Activated gamma-delta T cell (primary cell): ENCODE results near the gene RPUSD2.
"Not testable (repeated sequence)": the region's sequence is repeated elsewhere in the genome, so short reads cannot be mapped to it uniquely, and the experiment has no call there.

Experiments used
- DNase-seq: peaks from one replicate; lab custom pipeline; 2025; lab: John Stamatoyannopoulos, UW

RPUSD2 gene

DNA sequence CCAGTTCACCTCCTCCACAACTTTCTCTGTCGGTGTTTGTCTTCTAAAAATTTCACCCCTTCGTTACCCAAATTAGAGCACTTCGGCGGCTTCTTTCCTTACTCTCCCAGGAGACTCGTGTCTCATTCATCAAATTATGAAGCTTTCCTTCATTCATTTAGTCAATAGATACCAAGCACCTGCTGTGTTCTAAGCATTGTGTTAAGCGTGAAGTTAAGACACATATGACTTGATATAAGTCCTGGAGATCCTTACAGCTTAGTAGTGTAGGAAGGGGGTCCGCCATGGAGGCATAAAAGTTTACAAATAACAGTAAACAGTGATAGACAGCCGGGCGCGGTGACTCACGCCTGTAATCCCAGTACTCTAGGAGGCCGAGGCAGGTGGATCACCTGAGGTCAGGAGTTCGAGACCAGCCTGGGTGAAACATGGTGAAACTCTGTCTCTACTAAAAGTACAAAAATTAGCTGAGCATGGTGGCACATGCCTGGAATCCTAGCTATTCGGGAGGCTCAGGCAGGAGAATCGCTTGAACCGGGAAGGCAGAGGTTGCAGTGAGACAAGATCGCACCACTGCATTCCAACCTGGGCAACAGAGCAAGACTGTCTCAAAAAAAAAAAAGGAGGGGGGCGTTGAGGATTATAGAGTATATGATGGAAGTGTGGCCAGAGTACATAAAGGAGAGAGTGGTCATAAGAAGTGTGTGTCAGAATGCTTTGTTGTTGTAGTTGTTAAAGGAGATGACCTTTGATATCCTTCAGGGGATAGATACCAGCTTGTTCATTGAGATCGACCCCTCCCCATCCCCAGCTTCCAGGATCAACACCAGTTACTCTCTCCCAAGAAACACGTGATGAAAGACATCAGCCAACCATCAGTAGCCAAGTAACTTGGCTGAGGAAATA, 3.5 kb upstream of the RPUSD2 start:
- no peak for DNase-seq

- no peak for DNase-seq
These were observed 2.0 kb upstream of the RPUSD2 start for GRCh38 chr15:40567111-40567510.

DNA sequence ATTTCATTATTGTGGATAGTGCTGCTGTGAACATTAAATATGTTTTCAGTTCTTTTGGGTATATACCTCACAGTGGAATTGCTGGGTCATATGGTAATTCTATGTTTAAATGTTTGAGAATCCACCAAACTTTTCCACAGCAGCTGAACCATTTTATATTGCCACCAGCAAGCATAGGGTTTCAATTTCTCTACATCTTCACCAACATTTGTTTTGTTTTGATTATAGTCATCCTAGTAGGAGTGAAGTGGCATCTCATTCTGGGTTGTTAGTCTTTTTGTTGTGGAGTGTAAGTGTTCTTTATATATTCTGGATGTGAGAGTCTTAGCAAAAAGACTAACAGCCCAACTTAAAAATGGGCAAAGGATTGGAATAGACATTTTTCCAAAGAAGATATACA, 6.0 kb downstream of the RPUSD2 start:
- no peak for DNase-seq

DNA sequence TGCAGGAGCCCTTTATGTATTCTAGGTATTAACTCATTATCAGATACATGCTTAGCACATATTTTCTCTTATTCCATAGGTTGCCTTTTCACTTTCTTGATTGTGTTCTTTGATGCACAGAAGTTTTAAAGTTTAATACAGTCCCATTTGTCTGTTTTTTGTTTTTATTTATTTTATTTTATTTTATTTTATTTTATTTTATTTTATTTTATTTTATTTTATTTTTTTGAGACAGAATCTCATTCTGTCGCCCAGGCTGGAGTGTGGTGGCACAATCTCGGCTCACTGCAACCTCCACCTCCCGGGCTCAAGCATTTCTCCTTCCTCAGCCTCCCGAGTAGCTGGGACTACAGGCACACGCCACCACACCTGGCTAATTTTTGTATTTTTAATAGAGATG, 7.8 kb downstream of the RPUSD2 start:
- not testable (repeated sequence) for DNase-seq

DNA sequence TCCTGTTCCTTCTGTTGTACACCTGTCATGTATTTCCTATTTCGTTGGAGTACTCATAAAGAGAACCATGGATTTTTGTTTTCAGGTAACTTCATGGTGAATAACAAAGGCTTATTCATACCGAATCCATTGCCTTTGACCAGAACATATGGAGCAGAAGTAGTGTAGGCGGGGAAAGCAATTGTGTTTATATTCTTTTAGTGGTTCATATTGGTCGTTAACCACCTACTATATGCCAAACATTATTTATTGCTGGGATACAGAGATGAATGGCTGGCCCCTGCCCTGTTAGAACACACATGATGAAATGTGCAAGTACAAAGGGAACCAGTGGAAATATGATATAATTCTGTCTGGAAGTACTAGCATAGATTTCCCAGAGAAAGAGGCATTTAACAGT, 9.8 kb downstream of the RPUSD2 start:
- DNase-seq: no peak

DNA sequence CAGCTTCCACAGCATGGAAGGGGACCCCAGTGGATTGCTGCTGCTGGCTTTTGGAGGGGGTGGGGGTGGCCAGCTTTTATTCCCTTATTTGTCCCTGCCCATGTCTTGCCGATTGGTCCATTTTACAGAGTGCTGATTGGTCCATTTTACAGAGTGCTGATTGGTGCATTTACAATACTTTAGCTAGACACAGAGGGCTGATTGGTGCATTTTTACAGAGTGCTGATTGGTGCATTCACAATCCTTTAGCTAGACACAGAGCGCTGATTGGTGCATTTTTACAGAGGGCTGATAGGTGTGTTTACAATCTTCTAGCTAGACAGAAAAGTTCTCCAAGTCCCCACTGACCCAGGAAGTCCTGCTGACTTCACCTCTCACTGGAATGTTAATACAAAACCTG, 12.7 kb downstream of the RPUSD2 start:
- not testable (repeated sequence) for DNase-seq

- no peak for DNase-seq
These were observed 13.7 kb downstream of the RPUSD2 start for GRCh38 chr15:40582726-40583246.

GRCh38 chr15:40584191-40584590, 15.1 kb downstream of the RPUSD2 start:
- DNase-seq: no peak

- DNase-seq: no peak
These were observed 21.6 kb downstream of the RPUSD2 start for GRCh38 chr15:40590667-40591050.

GRCh38 chr15:40591389-40591788, 22.3 kb downstream of the RPUSD2 start:
- no peak for DNase-seq

DNA sequence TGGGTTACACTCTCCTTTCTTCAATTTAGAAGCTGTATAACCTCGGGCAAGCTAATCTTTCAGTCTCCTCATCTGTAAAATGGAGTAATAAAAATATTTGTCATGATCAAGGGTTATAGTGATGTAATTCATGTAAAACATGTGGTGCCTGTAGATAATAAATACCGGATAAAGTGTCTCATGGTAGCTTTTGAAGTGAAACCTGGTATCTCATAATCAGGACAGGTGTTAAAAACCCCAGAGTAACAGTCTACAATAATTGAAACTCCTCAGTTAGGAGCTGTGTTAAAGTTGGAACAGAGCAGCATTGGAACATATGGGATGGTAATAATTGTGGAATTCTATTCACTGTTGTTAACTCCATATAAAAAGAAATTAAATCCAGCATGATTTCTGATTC, 24.1 kb downstream of the RPUSD2 start:
- DNase-seq: no peak

DNA sequence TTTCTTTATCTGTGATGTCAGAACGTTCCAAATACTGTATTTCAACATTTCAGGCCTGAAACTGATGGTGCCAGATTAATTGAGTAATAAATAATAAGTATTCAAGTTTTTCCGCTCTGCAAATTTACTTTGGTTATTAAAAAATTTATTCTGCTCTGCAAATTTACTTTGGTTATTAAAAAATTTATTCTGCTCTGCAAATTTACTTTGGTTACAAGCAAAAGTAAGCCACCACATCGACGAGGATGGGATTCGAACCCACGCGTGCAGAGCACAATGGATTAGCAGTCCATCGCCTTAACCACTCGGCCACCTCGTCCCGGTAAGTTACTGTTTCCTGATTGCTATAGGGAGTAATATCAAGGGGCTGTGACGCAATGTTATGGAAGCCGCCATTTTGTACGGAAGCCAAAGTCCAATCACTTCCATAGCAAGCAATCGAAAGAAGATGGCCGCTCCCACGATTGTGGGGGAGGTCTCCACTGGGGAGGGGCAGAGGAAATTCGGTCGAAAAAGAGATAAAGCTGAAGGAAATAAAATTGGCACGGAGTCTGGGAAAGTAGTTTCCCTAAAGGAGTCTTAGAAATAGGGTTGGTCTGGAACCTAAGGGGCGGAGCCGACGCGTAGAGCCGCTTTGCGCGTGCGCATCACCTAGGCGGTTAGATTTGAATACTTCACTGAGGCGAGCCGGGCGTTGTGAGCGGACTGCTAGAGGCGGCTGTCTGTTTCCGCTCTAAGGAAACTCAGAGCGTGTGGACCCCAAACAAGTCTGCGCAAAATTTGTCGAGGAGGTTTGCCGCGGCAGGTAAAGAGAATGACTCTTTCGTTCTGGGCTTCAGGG, 24.7 kb downstream of the RPUSD2 start, which contains the start of gene KNL1:
KNL1 (plus strand) TSS at position 662 of the 841 bp plus-strand sequence. CDS start 8,683 bp downstream, outside the sequence.
- peak; percentile 36 for DNase-seq

- DNase-seq: no peak
These were observed 25.3 kb downstream of the RPUSD2 start for GRCh38 chr15:40594429-40594836.

- no peak for DNase-seq
These were observed 26.1 kb downstream of the RPUSD2 start for GRCh38 chr15:40595219-40595618.

GRCh38 chr15:40595773-40596172, 26.7 kb downstream of the RPUSD2 start:
- no peak for DNase-seq

- DNase-seq: no peak
These were observed 27.9 kb downstream of the RPUSD2 start for GRCh38 chr15:40597024-40597423.

GRCh38 chr15:40598126-40598525, 29.0 kb downstream of the RPUSD2 start:
- DNase-seq: no peak

GRCh38 chr15:40598672-40599071, 29.6 kb downstream of the RPUSD2 start:
- DNase-seq: no peak

- no peak for DNase-seq
These were observed 31.9 kb downstream of the RPUSD2 start for GRCh38 chr15:40600956-40601355.

- DNase-seq: no peak
These were observed 34.8 kb downstream of the RPUSD2 start for GRCh38 chr15:40603935-40604334.

DNA sequence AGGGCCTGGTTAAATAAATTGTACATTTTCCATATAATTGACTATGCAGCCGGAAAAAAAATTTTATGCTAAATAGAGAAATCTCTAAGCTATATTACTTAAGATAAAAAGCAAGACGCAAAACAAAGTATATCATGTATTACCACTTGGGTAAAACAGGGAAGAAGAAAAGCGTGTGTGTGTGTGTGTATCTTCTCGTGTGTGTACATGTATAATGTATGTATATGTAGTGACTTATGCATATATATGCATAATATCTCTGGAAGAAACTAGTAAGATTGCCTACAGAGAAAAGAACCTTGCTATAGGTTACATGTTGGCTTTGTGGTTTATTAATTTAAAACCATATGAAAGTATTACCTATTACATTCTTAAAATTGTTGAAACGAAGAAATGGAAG, 44.0 kb downstream of the RPUSD2 start:
- DNase-seq: no peak

DNA sequence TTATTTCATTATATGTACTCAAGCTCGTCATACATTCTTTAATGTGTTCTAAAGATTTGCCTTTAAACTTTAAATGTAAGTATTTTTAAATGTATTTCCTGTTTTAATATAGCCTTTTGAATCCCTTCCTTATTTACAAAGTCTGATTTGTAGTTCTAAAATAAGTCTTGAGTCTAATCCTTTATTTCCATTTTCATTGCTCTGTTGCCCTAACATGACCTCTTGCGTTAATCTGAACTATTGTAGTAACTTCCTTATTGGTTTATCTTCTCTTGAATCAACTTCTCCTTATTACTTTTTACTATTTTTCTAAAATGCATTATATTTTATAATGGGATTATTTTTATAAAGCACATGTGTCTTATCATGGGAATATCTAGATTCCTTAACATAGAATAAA, 48.9 kb downstream of the RPUSD2 start:
- no peak for DNase-seq

DNA sequence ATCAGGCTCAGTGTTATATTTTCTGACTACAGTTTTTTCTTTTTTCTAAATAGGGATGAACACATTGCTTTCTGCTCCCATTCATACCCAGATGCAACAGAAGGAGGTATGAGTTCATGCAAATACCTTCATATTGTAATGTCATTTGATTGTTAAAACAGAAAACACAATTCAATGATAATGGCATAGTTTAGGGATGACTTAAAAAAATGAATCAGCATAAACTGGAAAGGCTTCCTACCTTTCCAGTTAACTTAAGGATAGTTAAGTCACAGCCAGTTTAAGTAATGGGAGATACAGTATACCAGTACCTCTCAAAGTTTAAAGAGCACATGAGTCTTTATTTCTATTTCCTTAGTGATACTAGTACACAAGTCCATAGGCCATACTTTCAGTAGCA, 49.8 kb downstream of the RPUSD2 start:
- no peak for DNase-seq
